ENCODE data around the gene GRK5. TPM values are rescaled to one million over a fixed set of nuclear protein-coding genes. Genes with fewer than 3 reads are reported as not detected.
A peak's percentile ranks its signal among the peaks of the same experiment; 100 is the strongest.

Gene GRK5
- total and polyA plus RNA-seq, 12 donors = 9.3 to 96.4 (median 21.5) TPM

GRCh38 chr10:119341459-119342301, 134.3 kb downstream of the GRK5 start:
- WGBS, 4 donors = 60 to 86% (median 69%) methylated on average over 6 to 15 of the region's 15 CpGs
- TF ChIP-seq CTCF (IDR thresholded peaks at IDR 0.05) = no peak
- TF ChIP-seq POLR2A (IDR thresholded peaks at IDR 0.05) = no peak
- H3K36me3 ChIP-seq (replicated peaks in 1 of 2) = no peaks in the 10 kb centered on the region
- peak in 6 of 7 donors; percentile 43 to 85 (median 62) for DNase-seq
- no peaks in the 10 kb centered on the region for H3K27me3 ChIP-seq
- intact Hi-C loops (cut with DNase I) = no loop called here
- peaks cover 0 to 21% of the 10 kb centered on the region in 2 donors for H3K4me1 ChIP-seq (replicated peaks in 1 of 2)
- H3K4me3 ChIP-seq = no peak overlapping the region
- no peaks in the 10 kb centered on the region for H3K9me3 ChIP-seq (replicated peaks in 1 of 3)
- H3K27ac ChIP-seq = peak overlapping the region in 2 of 5 donors; percentile 62 to 68

GRCh38 chr10:119342335-119342734, 135.0 kb downstream of the GRK5 start:
- intact Hi-C loops (cut with DNase I) = no loop called here
- peak in 1 of 7 donors; percentile 73 for DNase-seq
- Histone ChIP-seq H3K27ac (peak overlapping the region in 2 of 5 donors; percentile 62 to 68), H3K4me1 (replicated peaks in 1 of 2) (peaks cover 0 to 18% of the 10 kb centered on the region in 2 donors), H3K27me3 (no peaks in the 10 kb centered on the region), H3K9me3 (replicated peaks in 1 of 3) (no peaks in the 10 kb centered on the region), H3K36me3 (replicated peaks in 1 of 2) (no peaks in the 10 kb centered on the region), H3K4me3 (no peak overlapping the region)
- WGBS, 4 donors = 80 to 89% (median 84%) methylated on average over 9 of the region's 9 CpGs
- TF ChIP-seq POLR2A (IDR thresholded peaks at IDR 0.05) (no peak), CTCF (IDR thresholded peaks at IDR 0.05) (no peak)

- Histone ChIP-seq H3K27ac (peak overlapping the region in 2 of 5 donors; percentile 62 to 68), H3K36me3 (replicated peaks in 1 of 2) (no peaks in the 10 kb centered on the region), H3K4me3 (no peak overlapping the region), H3K9me3 (replicated peaks in 1 of 3) (no peaks in the 10 kb centered on the region), H3K4me1 (replicated peaks in 1 of 2) (peaks cover 0 to 18% of the 10 kb centered on the region in 2 donors), H3K27me3 (no peaks in the 10 kb centered on the region)
- WGBS, 4 donors = 78 to 93% (median 92%) methylated on average over 6 to 9 of the region's 9 CpGs
- DNase-seq = no peak
- intact Hi-C loops (cut with DNase I) = no loop called here
- TF ChIP-seq POLR2A (IDR thresholded peaks at IDR 0.05) (no peak), CTCF (IDR thresholded peaks at IDR 0.05) (no peak)
These were observed 135.7 kb downstream of the GRK5 start for GRCh38 chr10:119343011-119343601.

- TF ChIP-seq POLR2A (IDR thresholded peaks at IDR 0.05) = no peak
- no peak for TF ChIP-seq CTCF (IDR thresholded peaks at IDR 0.05)
- DNase-seq = no peak
- no peak overlapping the region for H3K27ac ChIP-seq
- no peaks in the 10 kb centered on the region for H3K9me3 ChIP-seq (replicated peaks in 1 of 3)
- WGBS, 4 donors = 96 to 99% (median 98%) methylated on average over 12 of the region's 12 CpGs
- H3K27me3 ChIP-seq = no peaks in the 10 kb centered on the region
- H3K36me3 ChIP-seq (replicated peaks in 1 of 2) = no peaks in the 10 kb centered on the region
- H3K4me3 ChIP-seq = no peak overlapping the region
- peaks cover 0 to 22% of the 10 kb centered on the region in 2 donors for H3K4me1 ChIP-seq (replicated peaks in 1 of 2)
- intact Hi-C loops (cut with DNase I) = no loop called here
These were observed 137.0 kb downstream of the GRK5 start for GRCh38 chr10:119344381-119344780.
